ENCODE results near the gene PGAP6. TPM values are rescaled to one million over a fixed set of nuclear protein-coding genes. Genes with fewer than 3 reads are reported as not detected.

The PGAP6 gene
- total and polyA plus RNA-seq, 2 of the 13 experiments (the other 11 are each of a cell fraction or from before 2014, with no cell fraction given), result 52.7 to 136 TPM

DNA sequence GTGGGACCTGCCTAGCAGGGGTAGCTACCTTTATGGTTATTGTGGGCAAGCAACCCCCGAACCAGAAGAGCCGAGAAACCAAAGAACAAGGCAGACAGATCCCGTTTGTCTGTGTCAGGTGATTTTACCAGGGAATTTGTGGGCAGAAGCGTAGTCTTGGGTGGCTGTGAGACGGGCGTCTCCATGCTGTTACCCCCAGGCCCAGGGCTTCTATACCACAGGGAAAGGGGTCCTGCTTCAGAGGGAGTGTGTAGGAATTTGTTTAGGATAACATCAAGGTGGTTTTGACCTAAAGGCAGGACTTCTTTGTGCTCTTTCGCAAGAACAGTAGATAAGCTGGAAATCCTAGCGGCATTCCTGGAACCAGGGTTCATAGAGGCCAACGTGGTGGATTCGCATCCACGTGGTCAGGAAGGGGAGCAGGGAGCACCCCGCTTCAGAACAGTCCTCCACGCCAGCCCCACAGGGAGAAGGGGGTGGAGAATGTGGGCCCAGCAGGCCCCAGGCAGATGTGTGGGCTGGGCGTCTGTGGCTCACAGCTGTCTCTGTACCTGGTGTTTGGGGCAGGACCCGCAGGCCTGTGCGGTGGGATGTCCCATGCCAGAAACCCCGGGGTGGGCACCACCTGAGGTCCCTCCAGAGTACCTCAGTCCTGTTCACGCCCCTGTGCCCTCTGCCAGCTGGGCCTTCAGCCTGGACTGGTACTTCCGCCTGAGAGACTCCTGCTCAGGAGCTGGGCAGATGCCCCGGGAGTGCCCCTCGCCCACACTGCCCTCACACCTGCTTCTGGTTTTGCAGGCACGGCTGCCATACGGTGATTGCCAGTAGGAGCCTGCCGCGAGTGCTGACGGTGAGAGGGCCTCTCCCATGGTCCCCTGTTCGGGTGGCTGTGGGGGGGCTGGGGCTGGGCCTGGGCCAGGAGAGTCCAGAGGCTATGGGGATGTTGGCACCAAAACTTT lies 24.0 kb upstream of the PGAP6 start (continued):
- TF ChIP-seq, protein P1, sequence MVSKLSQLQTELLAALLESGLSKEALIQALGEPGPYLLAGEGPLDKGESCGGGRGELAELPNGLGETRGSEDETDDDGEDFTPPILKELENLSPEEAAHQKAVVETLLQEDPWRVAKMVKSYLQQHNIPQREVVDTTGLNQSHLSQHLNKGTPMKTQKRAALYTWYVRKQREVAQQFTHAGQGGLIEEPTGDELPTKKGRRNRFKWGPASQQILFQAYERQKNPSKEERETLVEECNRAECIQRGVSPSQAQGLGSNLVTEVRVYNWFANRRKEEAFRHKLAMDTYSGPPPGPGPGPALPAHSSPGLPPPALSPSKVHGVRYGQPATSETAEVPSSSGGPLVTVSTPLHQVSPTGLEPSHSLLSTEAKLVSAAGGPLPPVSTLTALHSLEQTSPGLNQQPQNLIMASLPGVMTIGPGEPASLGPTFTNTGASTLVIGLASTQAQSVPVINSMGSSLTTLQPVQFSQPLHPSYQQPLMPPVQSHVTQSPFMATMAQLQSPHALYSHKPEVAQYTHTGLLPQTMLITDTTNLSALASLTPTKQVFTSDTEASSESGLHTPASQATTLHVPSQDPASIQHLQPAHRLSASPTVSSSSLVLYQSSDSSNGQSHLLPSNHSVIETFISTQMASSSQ (IDR thresholded peaks at IDR 0.05; ENCODE audit: low read depth), result 0 out of 2 replicates have a peak, but pooled peaks have one; percentile 53
- TF ChIP-seq, protein P1 (CRISPR knock-in tag; IDR thresholded peaks at IDR 0.05; ENCODE audit: borderline replicate concordance), result peak; percentile 88
- TF ChIP-seq, protein P2, sequence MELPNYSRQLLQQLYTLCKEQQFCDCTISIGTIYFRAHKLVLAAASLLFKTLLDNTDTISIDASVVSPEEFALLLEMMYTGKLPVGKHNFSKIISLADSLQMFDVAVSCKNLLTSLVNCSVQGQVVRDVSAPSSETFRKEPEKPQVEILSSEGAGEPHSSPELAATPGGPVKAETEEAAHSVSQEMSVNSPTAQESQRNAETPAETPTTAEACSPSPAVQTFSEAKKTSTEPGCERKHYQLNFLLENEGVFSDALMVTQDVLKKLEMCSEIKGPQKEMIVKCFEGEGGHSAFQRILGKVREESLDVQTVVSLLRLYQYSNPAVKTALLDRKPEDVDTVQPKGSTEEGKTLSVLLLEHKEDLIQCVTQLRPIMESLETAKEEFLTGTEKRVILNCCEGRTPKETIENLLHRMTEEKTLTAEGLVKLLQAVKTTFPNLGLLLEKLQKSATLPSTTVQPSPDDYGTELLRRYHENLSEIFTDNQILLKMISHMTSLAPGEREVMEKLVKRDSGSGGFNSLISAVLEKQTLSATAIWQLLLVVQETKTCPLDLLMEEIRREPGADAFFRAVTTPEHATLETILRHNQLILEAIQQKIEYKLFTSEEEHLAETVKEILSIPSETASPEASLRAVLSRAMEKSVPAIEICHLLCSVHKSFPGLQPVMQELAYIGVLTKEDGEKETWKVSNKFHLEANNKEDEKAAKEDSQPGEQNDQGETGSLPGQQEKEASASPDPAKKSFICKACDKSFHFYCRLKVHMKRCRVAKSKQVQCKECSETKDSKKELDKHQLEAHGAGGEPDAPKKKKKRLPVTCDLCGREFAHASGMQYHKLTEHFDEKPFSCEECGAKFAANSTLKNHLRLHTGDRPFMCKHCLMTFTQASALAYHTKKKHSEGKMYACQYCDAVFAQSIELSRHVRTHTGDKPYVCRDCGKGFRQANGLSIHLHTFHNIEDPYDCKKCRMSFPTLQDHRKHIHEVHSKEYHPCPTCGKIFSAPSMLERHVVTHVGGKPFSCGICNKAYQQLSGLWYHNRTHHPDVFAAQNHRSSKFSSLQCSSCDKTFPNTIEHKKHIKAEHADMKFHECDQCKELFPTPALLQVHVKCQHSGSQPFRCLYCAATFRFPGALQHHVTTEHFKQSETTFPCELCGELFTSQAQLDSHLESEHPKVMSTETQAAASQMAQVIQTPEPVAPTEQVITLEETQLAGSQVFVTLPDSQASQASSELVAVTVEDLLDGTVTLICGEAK (IDR thresholded peaks at IDR 0.05), result no peak
- TF ChIP-seq, protein P2 (CRISPR knock-in tag; IDR thresholded peaks at IDR 0.05), result no peak
- TF ChIP-seq, protein P3, sequence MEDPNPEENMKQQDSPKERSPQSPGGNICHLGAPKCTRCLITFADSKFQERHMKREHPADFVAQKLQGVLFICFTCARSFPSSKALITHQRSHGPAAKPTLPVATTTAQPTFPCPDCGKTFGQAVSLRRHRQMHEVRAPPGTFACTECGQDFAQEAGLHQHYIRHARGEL (CRISPR knock-in tag; IDR thresholded peaks at IDR 0.05), result no peak
- TF ChIP-seq ZNF724P (CRISPR knock-in tag; IDR thresholded peaks at IDR 0.05; ENCODE audit: borderline replicate concordance) (no peak), ZNF350 (CRISPR knock-in tag; IDR thresholded peaks at IDR 0.05; ENCODE audit: borderline replicate concordance, low read depth) (peak; percentile 88), ETV6 (CRISPR knock-in tag; conservative IDR thresholded peaks at IDR 0.05) (peak; percentile 93), ISX (CRISPR knock-in tag; conservative IDR thresholded peaks at IDR 0.05) (no peak), DRAP1 (CRISPR knock-in tag; IDR thresholded peaks at IDR 0.05) (peak; percentile 83)
- TF ChIP-seq, protein P4, sequence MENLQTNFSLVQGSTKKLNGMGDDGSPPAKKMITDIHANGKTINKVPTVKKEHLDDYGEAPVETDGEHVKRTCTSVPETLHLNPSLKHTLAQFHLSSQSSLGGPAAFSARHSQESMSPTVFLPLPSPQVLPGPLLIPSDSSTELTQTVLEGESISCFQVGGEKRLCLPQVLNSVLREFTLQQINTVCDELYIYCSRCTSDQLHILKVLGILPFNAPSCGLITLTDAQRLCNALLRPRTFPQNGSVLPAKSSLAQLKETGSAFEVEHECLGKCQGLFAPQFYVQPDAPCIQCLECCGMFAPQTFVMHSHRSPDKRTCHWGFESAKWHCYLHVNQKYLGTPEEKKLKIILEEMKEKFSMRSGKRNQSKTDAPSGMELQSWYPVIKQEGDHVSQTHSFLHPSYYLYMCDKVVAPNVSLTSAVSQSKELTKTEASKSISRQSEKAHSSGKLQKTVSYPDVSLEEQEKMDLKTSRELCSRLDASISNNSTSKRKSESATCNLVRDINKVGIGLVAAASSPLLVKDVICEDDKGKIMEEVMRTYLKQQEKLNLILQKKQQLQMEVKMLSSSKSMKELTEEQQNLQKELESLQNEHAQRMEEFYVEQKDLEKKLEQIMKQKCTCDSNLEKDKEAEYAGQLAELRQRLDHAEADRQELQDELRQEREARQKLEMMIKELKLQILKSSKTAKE (CRISPR knock-in tag; IDR thresholded peaks at IDR 0.05; ENCODE audit: borderline replicate concordance), result peak; percentile 68; the same call in 1 of the 2 replicates
